HCT116 (cell line): ENCODE results near the gene OR52B6. TPM values are rescaled to one million over a fixed set of nuclear protein-coding genes. Genes with fewer than 3 reads are reported as not detected.

Source experiments
- ATAC-seq: fragments of 200-7000 bp; cut with Tn5 transposase; 2 replicates; pipeline ENCODE4 v1.9.1; 2020; ENCODE audit warnings: mild to moderate bottlenecking, moderate library complexity
- BruUV-seq: library from RNA; stranded (reverse); fragments of 400-500 nt; replicated peaks from 2 replicates; lab custom pipeline; 2021; lab: Mats Ljungman, UMichigan
- CTCF ChIA-PET: fragments of 300-600 bp; sonication (Branson Sonifier 250); formaldehyde crosslinking; loops from one replicate; lab custom pipeline; 2021; ENCODE audit warnings: antibody characterized with exemption; lab: Charles Lee
- POLR2A ChIA-PET: fragments of 300-600, 350-600 bp; sonication (Branson Sonifier 250); formaldehyde crosslinking; loops from one replicate; lab custom pipeline; 2021; ENCODE audit warnings: antibody characterized with exemption; lab: Charles Lee
- RAD21 ChIA-PET, 2 experiments: fragments of 300-600 bp; sonication (Branson Sonifier 250); formaldehyde crosslinking; loops; one replicate each; lab custom pipeline; 2023; ENCODE audit warnings: low total read pairs in 2 of 2; ENCODE audit not compliant: uncharacterized antibody in 2 of 2, unreplicated experiment in 2 of 2, low non-redundant PET in 1 of 2; lab: Charles Lee
- DNase-seq: peaks from one replicate; pipeline ENCODE4 v3.0.0-alpha.2; 2010; ENCODE audit warnings: low read depth, low spot score
- H2AFZ ChIP-seq: fragments of 200-600 bp; shearing (Covaris generic), sonication (generic); 2 replicates; pipeline ENCODE4 v1.6.1; 2017; ENCODE audit warnings: low read depth, mixed run types, mixed read lengths, antibody characterized with exemption, low read length; ENCODE audit not compliant: poor library complexity, severe bottlenecking
- H3K27ac ChIP-seq: 2 replicates; pipeline ENCODE4 v1.5.1; 2012; ENCODE audit warnings: low read depth, low read length
- H3K27me3 ChIP-seq: fragments of 200-600 bp; sonication (generic); 2 replicates; pipeline ENCODE4 v1.6.1; 2016; ENCODE audit warnings: mixed run types, low read length, mixed read lengths; ENCODE audit not compliant: insufficient read depth
- H3K36me3 ChIP-seq, 2 experiments: fragments of 200-500 bp in 1 of 2; fragments of 200-600 bp in 1 of 2; sonication (Bioruptor generic) in 1 of 2; sonication (generic) in 1 of 2; 2 replicates each; pipeline versions ENCODE4 v1.5.1 to v1.6.1; 2014 to 2016; ENCODE audit warnings: low read length in 2 of 2, inconsistent platforms in 1 of 2, mixed read lengths in 1 of 2, mixed run types in 1 of 2; ENCODE audit not compliant: insufficient read depth in 2 of 2, control insufficient read depth in 1 of 2
- H3K4me1 ChIP-seq, 2 experiments: fragments of 200-600 bp in 1 of 2; sonication (generic) in 1 of 2; 2 replicates each; pipeline versions ENCODE4 v1.5.1 to v1.6.1; 2012 to 2017; ENCODE audit warnings: low read length in 2 of 2, inconsistent platforms in 1 of 2, mild to moderate bottlenecking in 1 of 2, mixed read lengths in 1 of 2, mixed run types in 1 of 2, moderate library complexity in 1 of 2; ENCODE audit not compliant: insufficient read depth in 2 of 2, control insufficient read depth in 1 of 2
- H3K4me2 ChIP-seq: fragments of 200-600 bp; sonication (generic); 2 replicates; pipeline ENCODE4 v1.6.1; 2017; ENCODE audit warnings: mixed run types, low read length, mixed read lengths
- H3K4me3 ChIP-seq, 2 experiments: fragments of 200-600 bp in 1 of 2; sonication (generic) in 1 of 2; replicated peaks in 1 of 2; 2 replicates each; pipeline ENCODE4 v1.5.1; 2011 to 2016; ENCODE audit warnings: low read length in 2 of 2, control low read depth in 1 of 2, low read depth in 1 of 2, mild to moderate bottlenecking in 1 of 2, mixed read lengths in 1 of 2, mixed run types in 1 of 2
- H3K79me2 ChIP-seq: fragments of 200-600 bp; sonication (generic); 2 replicates; pipeline ENCODE4 v1.6.1; 2017; ENCODE audit warnings: mild to moderate bottlenecking, mixed run types, low read length, moderate library complexity, mixed read lengths; ENCODE audit not compliant: insufficient read depth
- H3K9ac ChIP-seq: fragments of 200-600 bp; sonication (generic); 2 replicates; pipeline ENCODE4 v1.6.1; 2016; ENCODE audit warnings: low read length, mixed read lengths
- H3K9me2 ChIP-seq: fragments of 200-600 bp; sonication (generic), shearing (Covaris generic); 2 replicates; pipeline ENCODE4 v1.6.1; 2017; ENCODE audit warnings: mixed run types, mild to moderate bottlenecking, moderate library complexity; ENCODE audit not compliant: insufficient read depth
- H3K9me3 ChIP-seq, 2 experiments: fragments of 200-500 bp in 1 of 2; fragments of 200-600 bp in 1 of 2; sonication (Bioruptor generic) in 1 of 2; sonication (generic) in 1 of 2; 2 replicates each; pipeline ENCODE4 v1.6.1; 2014 to 2017; ENCODE audit warnings: low read length in 2 of 2, mixed read lengths in 2 of 2, inconsistent platforms in 1 of 2, low read depth in 1 of 2, mild to moderate bottlenecking in 1 of 2, mixed run types in 1 of 2, moderate library complexity in 1 of 2; ENCODE audit not compliant: control insufficient read depth in 1 of 2, insufficient read depth in 1 of 2
- H4K20me1 ChIP-seq: fragments of 200-600 bp; sonication (generic), shearing (Covaris generic); 2 replicates; pipeline ENCODE4 v1.6.1; 2017; ENCODE audit warnings: mixed run types, mild to moderate bottlenecking, moderate library complexity; ENCODE audit not compliant: insufficient read depth
- CBX3 ChIP-seq: IDR thresholded peaks from 2 replicates; pipeline ENCODE4 v1.6.1; 2012; ENCODE audit warnings: low read depth
- CEBPB ChIP-seq: IDR thresholded peaks from 2 replicates; pipeline ENCODE4 v1.6.1; 2012; ENCODE audit warnings: low read depth
- ELF1 ChIP-seq: IDR thresholded peaks from 2 replicates; pipeline ENCODE4 v1.6.1; 2012; ENCODE audit warnings: low read depth, borderline replicate concordance
- EZH2 ChIP-seq: fragments of 200-600 bp; sonication (generic); IDR thresholded peaks from 2 replicates; pipeline ENCODE4 v1.6.1; 2017; ENCODE audit warnings: antibody characterized with exemption, mixed run types
- JUND ChIP-seq: IDR thresholded peaks from 2 replicates; pipeline ENCODE4 v1.6.1; 2012
- POLR2A ChIP-seq: IDR thresholded peaks from 2 replicates; pipeline ENCODE4 v1.7.0; 2011; ENCODE audit warnings: borderline replicate concordance; ENCODE audit not compliant: insufficient read depth, insufficient read length; ENCODE audit errors: extremely low read depth
- SRF ChIP-seq: IDR thresholded peaks from 2 replicates; pipeline ENCODE4 v1.6.1; 2012; ENCODE audit warnings: low read depth
- YY1 ChIP-seq: IDR thresholded peaks from 2 replicates; pipeline ENCODE4 v1.6.1; 2011; ENCODE audit warnings: low read length, low read depth, moderate library complexity, mild to moderate bottlenecking; ENCODE audit not compliant: insufficient replicate concordance; ENCODE audit errors: extremely low read depth
- ZBTB33 ChIP-seq: IDR thresholded peaks from 2 replicates; pipeline ENCODE4 v1.6.1; 2011; ENCODE audit warnings: mild to moderate bottlenecking, low read length, moderate library complexity; ENCODE audit not compliant: insufficient replicate concordance; ENCODE audit errors: extremely low read depth
- ZFX ChIP-seq: fragments of 450-650 bp; IDR thresholded peaks from 2 replicates; pipeline ENCODE4 v1.6.1; 2017
- ZNF274 ChIP-seq: fragments of 200-500 bp; sonication (Bioruptor generic); IDR thresholded peaks from 2 replicates; pipeline ENCODE4 v1.6.1; 2014; ENCODE audit warnings: mild to moderate bottlenecking, low read depth, low read length, inconsistent platforms
- intact Hi-C: fragments of 100-400 bp; cut with micrococcal nuclease; formaldehyde crosslinking; loops from 2 replicates; pipeline ENCODE4 v1.10.0; 2022
- total RNA-seq: library from RNA; stranded (reverse); gene quantifications from one replicate; pipeline ENCODE4 v1.2.1, GENCODE V29; 2021; ENCODE audit not compliant: unreplicated experiment

OR52B6 gene
- total RNA-seq, 1 experiment from 2014 or later = not detected

GRCh38 chr11:5605849-5606248 is 25.2 kb downstream of the OR52B6 start (continued):
- TF ChIP-seq ZNF274 (no peak), ZFX (no peak), YY1 (no peak), ELF1 (no peak), EZH2 (no peak)

- intact Hi-C loops = no loop called here
- H3K4me2 ChIP-seq = no peak overlapping the region
- H3K9me2 ChIP-seq = no peaks in the 10 kb centered on the region
- no TSS peak for BruUV-seq
- no peaks in the 10 kb centered on the region for H3K4me1 ChIP-seq
- H3K36me3 ChIP-seq = no peaks in the 10 kb centered on the region
- RAD21 ChIA-PET = no interaction called here
- H3K4me3 ChIP-seq = no peak overlapping the region
- POLR2A ChIA-PET = no interaction called here
- no peak overlapping the region for H2AFZ ChIP-seq
- no peak for TF ChIP-seq CEBPB
- TF ChIP-seq POLR2A = no peak
- TF ChIP-seq ZNF274 = no peak
- TF ChIP-seq YY1 = no peak
- no peak for TF ChIP-seq ZBTB33
- TF ChIP-seq SRF = no peak
- TF ChIP-seq JUND = no peak
- TF ChIP-seq CBX3 = no peak
- H3K9me3 ChIP-seq = no peaks in the 10 kb centered on the region
- no peaks in the 10 kb centered on the region for H3K27me3 ChIP-seq
- ATAC-seq = no peak
- no peaks in the 10 kb centered on the region for H3K79me2 ChIP-seq
- no peak for DNase-seq
- H3K9ac ChIP-seq = no peak overlapping the region
- CTCF ChIA-PET = no interaction called here
- H3K27ac ChIP-seq = no peak overlapping the region
- no peaks in the 10 kb centered on the region for H4K20me1 ChIP-seq
Observed at GRCh38 chr11:5608808-5609207, 28.1 kb downstream of the OR52B6 start.
